NCI-H128 (cell line): ENCODE results near the gene SYNDIG1.

Experiments
- DNase-seq: peaks from one replicate; lab custom pipeline; 2025; ENCODE audit not compliant: unreplicated experiment; lab: John Stamatoyannopoulos, UW

Gene SYNDIG1

GRCh38 chr20:24684956-24685691, 215.7 kb downstream of the SYNDIG1 start:
- DNase-seq: no peak

GRCh38 chr20:24685736-24686135, 216.3 kb downstream of the SYNDIG1 start:
- DNase-seq: no peak

GRCh38 chr20:24686156-24686555, 216.7 kb downstream of the SYNDIG1 start:
- DNase-seq: no peak

- no peak for DNase-seq
Observed at GRCh38 chr20:24690408-24690807, 221.0 kb downstream of the SYNDIG1 start.

DNA sequence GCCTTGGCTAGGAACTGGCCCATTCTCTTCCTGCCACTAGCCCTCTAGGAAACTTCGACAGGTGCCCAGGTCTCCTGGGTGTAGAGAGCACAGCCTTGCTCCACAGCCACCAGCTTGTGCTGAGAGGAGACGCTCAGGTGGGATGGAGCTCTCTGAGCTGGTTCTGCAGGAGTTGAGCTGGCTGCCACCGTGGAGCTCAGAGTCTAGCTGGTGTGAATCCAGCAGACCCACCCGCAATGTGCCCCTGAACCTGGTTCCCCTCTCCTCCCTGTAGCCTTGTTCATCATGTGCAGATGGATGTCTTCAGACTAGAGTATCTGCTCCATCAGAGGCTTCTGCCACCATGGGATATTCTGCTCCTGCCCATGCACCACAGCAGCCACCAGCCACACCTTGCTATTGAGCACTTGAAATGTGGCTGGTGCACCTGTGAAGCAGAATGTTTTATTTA, 222.5 kb downstream of the SYNDIG1 start:
- DNase-seq: no peak

DNA sequence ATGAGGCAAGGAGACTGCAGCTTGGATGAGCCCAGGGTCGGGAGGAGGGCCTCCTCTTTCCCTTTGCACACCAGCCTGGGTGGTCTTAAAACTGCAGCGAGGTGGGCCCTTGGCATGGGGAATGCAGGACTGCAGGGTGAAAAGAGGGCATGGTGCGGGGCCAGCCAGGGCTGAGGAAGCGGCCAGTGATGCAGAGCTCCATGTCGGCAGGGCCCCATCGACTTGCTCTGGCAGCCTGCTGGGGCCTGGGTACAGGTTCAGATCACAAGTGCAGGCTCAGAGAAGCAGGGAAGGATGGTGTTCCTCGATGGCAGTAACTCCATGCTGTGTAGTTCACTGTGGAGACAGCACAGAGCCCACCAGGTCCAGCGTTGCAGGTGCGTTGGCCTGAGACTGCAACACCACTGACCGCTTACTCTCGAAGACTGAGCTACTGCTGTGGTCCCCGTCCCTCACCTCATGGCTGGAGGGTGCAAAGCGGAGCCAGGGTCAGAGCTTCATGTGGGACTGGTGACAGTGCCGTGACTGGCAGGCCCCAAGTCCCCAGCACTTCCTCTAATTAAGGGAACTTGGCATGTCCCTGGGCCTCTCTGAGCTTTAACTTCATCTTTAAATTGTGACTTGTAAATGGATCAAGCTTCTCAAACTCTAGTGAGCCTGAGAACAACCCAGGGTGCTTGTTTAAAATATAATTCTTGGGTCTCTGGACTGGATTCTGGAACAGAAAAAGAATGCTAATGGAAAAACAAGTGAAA, 223.2 kb downstream of the SYNDIG1 start:
- DNase-seq: no peak

DNA sequence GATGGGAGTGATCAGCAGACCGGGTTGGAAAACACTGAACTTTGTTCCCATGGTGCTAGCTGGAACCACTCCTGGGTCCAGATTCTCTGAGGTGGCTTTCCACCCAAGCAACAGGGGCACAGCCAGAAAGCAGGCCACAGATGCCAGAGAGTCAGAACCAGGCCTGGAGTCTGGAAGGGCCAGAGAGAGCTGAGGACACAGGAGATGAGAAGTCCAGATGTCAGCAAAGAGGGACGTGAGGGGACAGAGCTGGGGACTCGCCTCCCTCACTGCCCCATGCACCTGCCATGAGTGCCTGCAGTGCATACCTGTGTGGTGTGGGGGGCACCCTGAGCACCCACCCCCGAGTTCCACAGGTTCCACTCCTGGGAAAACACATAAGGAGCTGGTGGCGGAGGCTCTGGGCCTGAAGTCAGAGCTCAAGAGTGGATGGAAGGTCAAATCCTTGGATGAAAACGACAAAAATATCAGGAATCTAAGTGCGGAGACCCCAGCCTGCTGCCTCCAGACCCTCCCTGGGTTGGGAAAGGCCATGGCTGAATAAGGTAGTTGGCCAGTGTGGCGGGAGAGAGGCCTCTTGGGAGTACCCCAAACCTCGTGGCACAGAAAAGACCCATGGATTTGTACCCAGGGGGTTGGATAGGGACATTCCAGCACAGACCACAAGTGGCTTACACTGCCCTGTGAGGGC, 224.2 kb downstream of the SYNDIG1 start:
- DNase-seq: no peak

- DNase-seq: no peak
Observed at GRCh38 chr20:24694157-24694726, 224.8 kb downstream of the SYNDIG1 start.

DNA sequence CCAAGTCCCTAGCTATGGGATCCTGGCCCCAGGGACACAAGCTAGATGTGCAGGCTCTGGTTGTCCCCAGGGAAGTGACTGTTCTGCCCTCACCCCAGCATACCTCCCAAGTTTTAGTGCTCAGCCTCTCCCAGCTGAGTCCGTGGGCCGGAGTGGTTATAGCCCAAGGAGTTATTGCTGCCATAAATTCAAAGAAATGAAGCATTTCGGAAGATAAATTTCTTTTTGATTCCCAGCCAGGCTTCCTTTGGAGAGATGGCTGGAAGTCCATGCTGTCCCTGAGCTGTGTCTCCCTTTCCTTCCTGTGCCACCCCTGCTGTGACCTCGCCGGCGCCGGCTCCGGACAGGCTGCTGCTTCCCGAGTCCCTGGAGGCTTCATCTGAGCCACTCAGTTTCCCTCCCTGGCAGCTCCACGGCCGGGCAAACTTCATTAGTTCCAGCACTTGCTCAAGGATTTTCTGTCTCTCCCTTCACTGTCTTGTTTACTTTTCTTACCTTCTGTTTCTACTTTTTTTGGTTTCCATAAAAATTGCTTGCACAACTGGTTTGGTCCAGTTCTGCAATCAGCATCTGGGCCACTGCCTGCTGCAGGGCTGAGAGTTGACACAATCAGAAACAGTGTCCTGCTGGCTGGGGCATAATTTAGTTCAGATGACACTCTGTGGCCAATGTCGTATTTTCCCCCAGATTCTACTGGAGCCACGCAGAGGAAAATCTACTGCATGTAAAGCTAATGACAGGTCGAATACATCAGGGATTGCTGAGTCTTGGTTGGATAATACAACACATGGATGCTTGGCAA, 225.5 kb downstream of the SYNDIG1 start:
- DNase-seq: no peak

DNA sequence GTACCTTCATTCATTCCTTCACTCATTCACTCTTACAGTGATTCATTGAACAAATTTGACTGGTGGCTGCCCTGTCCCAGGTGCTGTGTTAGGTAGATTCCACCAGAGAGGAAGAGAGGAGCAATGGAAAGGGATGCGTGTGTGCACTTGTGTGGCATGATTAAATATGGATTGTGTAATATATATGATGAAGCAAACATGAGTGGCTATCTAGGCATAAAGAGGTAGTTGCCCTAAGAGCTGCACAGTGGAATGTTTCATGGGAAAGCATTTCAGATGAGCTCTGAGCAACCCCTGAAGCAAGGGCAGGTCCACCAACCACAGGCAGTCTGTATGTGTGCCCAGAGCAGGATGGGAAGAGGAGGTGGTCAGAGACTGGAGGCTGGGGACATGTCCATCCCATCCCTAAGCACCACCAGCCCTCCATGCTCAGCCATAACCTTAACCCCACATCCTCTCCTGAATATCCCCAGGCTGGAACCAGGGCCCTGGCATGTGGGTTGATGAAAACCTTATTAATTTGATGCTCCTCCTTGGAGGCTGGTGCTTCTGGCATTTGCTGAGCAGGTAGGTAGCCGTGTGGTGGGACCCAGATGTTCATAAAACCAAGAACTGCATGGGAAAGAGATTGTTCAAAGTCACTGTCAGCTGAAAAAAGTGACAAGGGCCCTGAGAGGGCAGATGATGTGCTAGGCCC, 226.2 kb downstream of the SYNDIG1 start:
- no peak for DNase-seq

DNA sequence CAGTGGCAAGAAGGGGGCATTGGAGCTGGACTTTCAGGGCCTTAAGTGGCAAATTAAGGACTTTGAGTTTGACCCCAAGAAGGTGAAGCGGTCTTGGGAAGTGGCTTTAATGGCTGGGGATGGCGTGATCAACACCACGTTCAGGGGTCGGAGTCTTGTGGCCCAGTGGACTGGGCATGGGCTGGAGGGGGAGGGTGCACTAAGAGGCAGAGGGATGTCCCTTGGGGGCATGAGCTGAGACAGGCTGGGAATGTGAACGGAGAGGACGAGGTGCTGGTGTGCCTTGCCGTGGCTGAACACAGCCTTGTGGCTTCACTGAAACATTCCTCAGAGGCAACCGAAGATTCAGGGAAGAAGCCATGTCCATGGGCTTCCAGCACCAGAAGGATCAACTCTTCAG, 227.0 kb downstream of the SYNDIG1 start:
- DNase-seq: no peak

DNA sequence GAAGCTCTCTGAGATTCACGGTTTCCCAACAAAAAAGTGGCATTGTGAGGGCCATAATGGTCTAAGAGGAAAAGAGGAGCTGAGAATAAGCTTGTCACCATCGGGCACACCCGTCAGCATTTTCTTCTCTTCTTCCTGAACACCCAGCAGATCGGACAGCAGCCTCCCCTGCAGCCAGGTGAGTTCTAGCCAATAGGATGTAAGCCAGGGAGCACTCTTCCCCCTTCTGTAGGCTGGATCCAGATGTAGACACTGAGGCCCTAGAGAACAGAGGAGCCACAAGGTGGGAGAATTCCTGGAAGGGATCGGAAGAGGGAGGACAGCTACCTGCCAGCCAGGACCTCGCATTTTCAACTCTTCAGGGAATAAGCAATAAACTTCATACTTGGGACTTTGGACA, 228.0 kb downstream of the SYNDIG1 start:
- DNase-seq: no peak

DNA sequence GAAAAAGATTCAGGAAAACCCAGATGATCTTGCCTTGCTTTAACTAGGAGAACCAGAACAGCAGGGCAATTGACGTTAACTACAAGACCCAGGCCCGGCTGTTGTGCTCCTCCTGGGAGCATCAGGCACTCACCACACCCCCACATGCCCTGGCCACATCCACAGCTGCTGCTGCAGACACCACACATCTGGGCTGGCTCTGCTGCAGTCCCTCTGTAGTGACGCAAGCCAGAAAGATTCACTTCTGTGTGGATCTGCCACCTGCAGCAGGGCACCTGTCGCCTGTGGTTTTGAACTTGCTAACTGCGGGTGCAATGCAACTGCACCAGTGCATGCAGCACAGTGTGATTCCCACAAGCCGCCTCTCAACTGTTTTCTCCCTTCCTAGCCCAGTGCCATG, 228.8 kb downstream of the SYNDIG1 start:
- DNase-seq: no peak

GRCh38 chr20:24698706-24699206, 229.3 kb downstream of the SYNDIG1 start:
- no peak for DNase-seq

DNA sequence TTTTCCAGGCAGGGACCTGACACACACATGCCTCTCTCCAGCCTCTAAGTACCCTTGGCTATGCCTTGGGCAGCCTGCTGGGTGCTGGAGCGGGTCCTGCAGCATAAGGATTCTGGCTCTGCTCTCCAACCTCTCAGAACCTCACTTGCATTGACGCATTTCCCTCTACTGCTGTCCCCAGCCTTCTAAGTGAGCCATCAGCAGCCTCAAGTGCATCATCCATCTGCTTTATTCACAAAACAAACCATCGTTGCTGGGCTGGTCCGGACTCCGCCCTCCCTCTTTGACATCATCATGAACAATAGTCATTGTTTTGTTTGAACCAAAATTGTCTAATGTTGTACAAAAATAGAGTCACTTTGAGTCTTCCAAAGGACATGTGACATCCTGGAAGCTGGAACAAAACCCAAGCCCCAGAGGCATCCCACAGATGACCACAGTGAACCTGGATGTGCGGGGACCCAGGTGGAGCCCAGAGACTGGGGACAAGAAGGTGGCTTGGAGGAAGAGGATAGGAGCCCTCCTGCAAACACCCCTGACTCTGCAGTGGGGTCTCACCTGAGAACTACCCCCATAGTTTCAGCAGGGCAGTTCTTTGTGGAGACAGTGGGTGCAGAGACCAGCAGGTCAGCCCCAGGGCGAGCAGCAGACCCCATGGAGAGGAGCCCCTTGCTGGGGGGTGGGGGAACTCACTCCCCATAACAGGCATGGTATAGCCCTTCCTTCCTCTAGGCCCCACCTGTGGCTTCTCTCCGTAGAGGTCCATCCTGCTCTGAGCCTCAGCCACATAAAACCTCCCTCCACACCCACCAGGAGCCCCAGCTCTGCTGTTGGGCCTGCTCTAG, 230.1 kb downstream of the SYNDIG1 start:
- no peak for DNase-seq

DNA sequence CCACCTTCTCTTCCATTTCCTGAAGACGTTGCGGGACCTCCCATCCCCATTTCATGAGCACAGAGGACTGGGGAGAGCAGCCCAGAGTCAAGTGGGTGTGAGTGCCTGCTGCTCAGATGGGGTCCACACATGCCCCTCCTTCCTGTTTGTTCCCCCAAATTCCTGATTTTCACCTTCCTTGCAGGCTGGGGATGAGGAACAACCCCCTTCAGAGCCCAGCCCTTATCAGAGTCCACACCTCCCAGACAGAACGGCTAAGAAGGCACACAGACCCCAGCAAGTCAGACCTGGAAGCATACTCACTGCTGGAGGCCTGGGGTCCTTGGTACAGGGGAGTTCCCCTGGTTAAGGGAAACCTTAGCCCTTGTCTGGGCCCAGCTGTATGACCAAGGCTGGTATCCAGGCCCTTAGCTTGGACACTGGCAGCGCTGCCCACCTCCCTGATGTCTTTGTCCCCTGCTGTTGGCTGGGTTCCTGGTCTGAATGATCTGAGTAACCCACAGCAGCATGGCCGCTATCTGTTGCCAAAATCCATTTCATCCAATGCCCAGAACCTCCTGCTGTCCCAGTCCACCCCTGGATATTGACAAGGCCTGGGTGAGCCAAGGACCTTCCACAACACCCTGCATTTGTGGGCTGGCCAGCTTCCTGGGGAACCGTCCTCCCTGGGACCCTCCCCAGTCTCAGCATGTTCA, 230.9 kb downstream of the SYNDIG1 start:
- DNase-seq: no peak

DNA sequence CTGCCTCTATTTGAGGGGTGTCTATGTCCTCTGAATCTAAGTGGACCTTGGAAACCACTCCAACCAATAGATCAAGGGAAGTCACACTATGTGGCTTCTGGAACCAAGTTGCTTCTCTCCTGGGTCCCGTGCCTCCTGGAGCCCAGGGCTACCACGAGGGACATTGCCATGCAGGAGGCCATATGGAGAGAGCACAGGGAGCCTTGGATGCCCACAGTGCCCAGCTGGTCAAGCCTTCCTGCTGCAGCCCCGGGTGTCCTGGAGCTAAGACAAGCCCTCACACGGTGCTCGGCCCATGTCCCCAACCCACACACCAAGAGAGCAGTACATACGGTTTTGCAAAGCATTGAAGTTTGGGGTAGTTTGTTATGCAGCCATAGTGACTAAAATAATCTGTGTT, 231.6 kb downstream of the SYNDIG1 start:
- no peak for DNase-seq

DNA sequence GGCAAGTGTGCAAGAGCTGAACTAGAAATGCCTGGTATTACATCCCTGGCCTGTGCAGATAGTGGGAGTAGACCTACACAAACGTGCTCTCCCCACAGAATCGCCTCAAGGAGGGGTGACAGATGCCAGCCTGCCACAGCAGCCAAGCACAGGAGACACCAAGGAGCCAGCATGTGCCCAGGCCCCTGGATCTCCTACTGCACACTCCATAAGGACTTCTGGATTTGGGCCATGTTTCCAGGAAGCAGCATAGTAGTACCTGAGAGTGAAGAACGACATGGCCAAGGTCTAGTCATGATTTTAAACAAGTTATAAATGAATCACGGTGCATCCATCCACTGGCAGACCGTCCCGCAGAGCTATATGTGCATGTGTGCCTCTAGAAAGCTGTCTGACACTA, 232.2 kb downstream of the SYNDIG1 start:
- no peak for DNase-seq
